Neural cell (in vitro differentiated cells): ENCODE data around the gene CEACAM7. TPM values are rescaled to one million over a fixed set of nuclear protein-coding genes. Genes with fewer than 3 reads are reported as not detected.

Experiments used
- H2AFZ ChIP-seq: fragments of 200-600, 300-800 bp; sonication (generic), shearing (Covaris generic); 2 replicates; pipeline ENCODE4 v1.6.0; 2014; ENCODE audit warnings: low read depth, mild to moderate bottlenecking, antibody characterized with exemption, low read length, moderate library complexity
- H3F3A ChIP-seq: fragments of 200-600 bp; shearing (Covaris generic); 2 replicates; pipeline ENCODE4 v1.6.1; 2016; ENCODE audit warnings: mild to moderate bottlenecking, moderate library complexity, mixed read lengths, antibody characterized with exemption, low read length; ENCODE audit not compliant: insufficient read depth, poor library complexity, severe bottlenecking
- H3K27ac ChIP-seq: fragments of 200-600, 300-800 bp; sonication (generic), shearing (Covaris generic); 2 replicates; pipeline ENCODE4 v1.5.1; 2014; ENCODE audit warnings: mild to moderate bottlenecking, low read length, moderate library complexity
- H3K27me3 ChIP-seq: fragments of 300-800, 200-600 bp; sonication (generic), shearing (Covaris generic); 2 replicates; pipeline ENCODE4 v1.6.0; 2014; ENCODE audit warnings: mild to moderate bottlenecking, low read depth, low read length, moderate library complexity; ENCODE audit not compliant: insufficient read depth
- H3K36me3 ChIP-seq: fragments of 300-800, 200-600 bp; sonication (generic), shearing (Covaris generic); 2 replicates; pipeline ENCODE4 v1.5.1; 2014; ENCODE audit warnings: mild to moderate bottlenecking, antibody characterized with exemption, low read length, moderate library complexity; ENCODE audit not compliant: insufficient read depth
- H3K4me2 ChIP-seq: fragments of 300-800, 200-600 bp; sonication (generic), shearing (Covaris generic); 2 replicates; pipeline ENCODE4 v1.6.0; 2014; ENCODE audit warnings: mild to moderate bottlenecking, low read length
- H3K4me3 ChIP-seq: fragments of 300-800, 200-600 bp; sonication (generic), shearing (Covaris generic); 2 replicates; pipeline ENCODE4 v1.5.1; 2014; ENCODE audit warnings: mild to moderate bottlenecking, low read length, moderate library complexity
- H3K79me2 ChIP-seq: fragments of 200-600 bp; shearing (Covaris generic); replicated peaks from 2 replicates; pipeline ENCODE4 v1.6.0; 2014; ENCODE audit warnings: mild to moderate bottlenecking, low read length, moderate library complexity; ENCODE audit not compliant: insufficient read depth
- H3K9ac ChIP-seq: fragments of 300-800, 200-600 bp; sonication (generic), shearing (Covaris generic); 2 replicates; pipeline ENCODE4 v1.6.1; 2016; ENCODE audit warnings: mild to moderate bottlenecking, low read length, mixed read lengths
- H3K9me2 ChIP-seq: fragments of 200-600 bp; shearing (Covaris generic); 2 replicates; pipeline ENCODE4 v1.6.1; 2016; ENCODE audit warnings: mild to moderate bottlenecking, low read length, mixed read lengths; ENCODE audit not compliant: insufficient read depth
- H3K9me3 ChIP-seq: fragments of 200-600, 300-800 bp; sonication (generic), shearing (Covaris generic); 2 replicates; pipeline ENCODE4 v1.6.1; 2016; ENCODE audit warnings: mild to moderate bottlenecking, mixed run types, low read length, moderate library complexity, mixed read lengths
- H4K20me1 ChIP-seq: fragments of 200-600 bp; shearing (Covaris generic); 2 replicates; pipeline ENCODE4 v1.6.1; 2016; ENCODE audit warnings: mild to moderate bottlenecking, mixed run types; ENCODE audit not compliant: insufficient read depth
- CTCF ChIP-seq: fragments of 450-650 bp; IDR thresholded peaks from 2 replicates; pipeline ENCODE4 v1.5.1; 2014; ENCODE audit warnings: antibody characterized with exemption, mild to moderate bottlenecking, moderate library complexity; ENCODE audit not compliant: poor library complexity, severe bottlenecking
- EP300 ChIP-seq: fragments of 450-650 bp; conservative IDR thresholded peaks from 2 replicates; pipeline ENCODE4 v1.6.1; 2014; ENCODE audit warnings: antibody characterized with exemption, mild to moderate bottlenecking, moderate library complexity; ENCODE audit not compliant: poor library complexity, severe bottlenecking
- EZH2 ChIP-seq: fragments of 200-600, 300-800 bp; shearing (Covaris generic), sonication (generic); IDR thresholded peaks from 2 replicates; pipeline ENCODE4 v1.6.1; 2014; ENCODE audit warnings: antibody characterized with exemption, low read length, borderline replicate concordance, mild to moderate bottlenecking; ENCODE audit not compliant: insufficient read depth, poor library complexity, severe bottlenecking
- MXI1 ChIP-seq: fragments of 450-650 bp; conservative IDR thresholded peaks from 2 replicates; pipeline ENCODE4 v1.6.1; 2014; ENCODE audit warnings: antibody characterized with exemption, mild to moderate bottlenecking; ENCODE audit not compliant: poor library complexity, severe bottlenecking
- POLR2AphosphoS5 ChIP-seq: IDR thresholded peaks from 2 replicates; pipeline ENCODE4 v1.6.1; 2012
- RAD21 ChIP-seq: fragments of 450-650 bp; conservative IDR thresholded peaks from 2 replicates; pipeline ENCODE4 v1.6.1; 2014; ENCODE audit warnings: antibody characterized with exemption, mild to moderate bottlenecking, moderate library complexity
- REST ChIP-seq: IDR thresholded peaks from 2 replicates; pipeline ENCODE4 v1.6.1; 2012; ENCODE audit warnings: borderline replicate concordance
- SMC3 ChIP-seq: fragments of 450-650 bp; conservative IDR thresholded peaks from 2 replicates; pipeline ENCODE4 v1.6.1; 2014; ENCODE audit warnings: antibody characterized with exemption, mild to moderate bottlenecking, moderate library complexity; ENCODE audit not compliant: poor library complexity
- TAF1 ChIP-seq: IDR thresholded peaks from 2 replicates; pipeline ENCODE4 v1.6.1; 2012; ENCODE audit warnings: low read depth
- polyA plus RNA-seq: library from polyadenylated mRNA; depleted of rRNA; stranded (reverse); fragments of >200 nt; gene quantifications from 2 replicates; pipeline ENCODE4 v1.2.3, GENCODE V29; 2014

CEACAM7 gene
- polyA plus RNA-seq, 1 donor from 2014 or later = not detected

- no peaks in the 10 kb centered on the region for H3K9me2 ChIP-seq
- no peak overlapping the region for H3K4me3 ChIP-seq
- H4K20me1 ChIP-seq = no peaks in the 10 kb centered on the region
- H3K9ac ChIP-seq = no peak overlapping the region
- no peaks in the 10 kb centered on the region for H3K36me3 ChIP-seq
- H3K79me2 ChIP-seq = no peaks in the 10 kb centered on the region
- no peak overlapping the region for H2AFZ ChIP-seq
- no peak overlapping the region for H3K27ac ChIP-seq
- TF ChIP-seq RAD21 = no peak
- TF ChIP-seq REST = no peak
- TF ChIP-seq EZH2 = no peak
- H3F3A ChIP-seq = no peaks in the 10 kb centered on the region
- H3K9me3 ChIP-seq = no peaks in the 10 kb centered on the region
- no peaks in the 10 kb centered on the region for H3K27me3 ChIP-seq
- no peak overlapping the region for H3K4me2 ChIP-seq
These were observed 38.4 kb upstream of the CEACAM7 start for GRCh38 chr19:41726493-41726892.

- TF ChIP-seq MXI1 = no peak
- TF ChIP-seq SMC3 = no peak
- TF ChIP-seq RAD21 = no peak
- TF ChIP-seq EP300 = no peak
- TF ChIP-seq POLR2AphosphoS5 = no peak
- H3K9me3 ChIP-seq = no peaks in the 10 kb centered on the region
- H3K9ac ChIP-seq = no peak overlapping the region
- no peaks in the 10 kb centered on the region for H4K20me1 ChIP-seq
- H3K4me2 ChIP-seq = no peak overlapping the region
- no peaks in the 10 kb centered on the region for H3K27me3 ChIP-seq
- no peak overlapping the region for H2AFZ ChIP-seq
- H3K4me3 ChIP-seq = no peak overlapping the region
- no peaks in the 10 kb centered on the region for H3K9me2 ChIP-seq
- no peaks in the 10 kb centered on the region for H3F3A ChIP-seq
- H3K27ac ChIP-seq = no peak overlapping the region
- H3K36me3 ChIP-seq = no peaks in the 10 kb centered on the region
- H3K79me2 ChIP-seq = no peaks in the 10 kb centered on the region
These were observed 32.0 kb upstream of the CEACAM7 start for GRCh38 chr19:41720103-41720502.

GRCh38 chr19:41718761-41719160 is 30.7 kb upstream of the CEACAM7 start:
- no peaks in the 10 kb centered on the region for H4K20me1 ChIP-seq
- no peak for TF ChIP-seq EP300
- TF ChIP-seq RAD21 = no peak
- TF ChIP-seq SMC3 = no peak
- no peak for TF ChIP-seq CTCF
- TF ChIP-seq POLR2AphosphoS5 = no peak
- TF ChIP-seq EZH2 = no peak
- no peak for TF ChIP-seq MXI1
- no peak for TF ChIP-seq TAF1
- TF ChIP-seq REST = no peak
- H3K36me3 ChIP-seq = no peaks in the 10 kb centered on the region
- H3F3A ChIP-seq = no peaks in the 10 kb centered on the region
- no peak overlapping the region for H2AFZ ChIP-seq
- no peak overlapping the region for H3K27ac ChIP-seq
- no peak overlapping the region for H3K4me2 ChIP-seq
- no peaks in the 10 kb centered on the region for H3K27me3 ChIP-seq
- H3K79me2 ChIP-seq = no peaks in the 10 kb centered on the region
- no peak overlapping the region for H3K9ac ChIP-seq
- no peaks in the 10 kb centered on the region for H3K9me2 ChIP-seq
- H3K9me3 ChIP-seq = no peaks in the 10 kb centered on the region
- no peak overlapping the region for H3K4me3 ChIP-seq
